HepG2 (cell line): ENCODE data around the gene GDAP1L1. TPM values are rescaled to one million over a fixed set of nuclear protein-coding genes. Genes with fewer than 3 reads are reported as not detected.

Experiments used
- ATF7 ChIP-seq, 2 experiments: fragments of 450-650 bp in 1 of 2; sonication (generic) in 1 of 2; formaldehyde crosslinking in 1 of 2; IDR thresholded peaks; 2 replicates each; pipeline versions ENCODE4 v1.4.0 to v1.6.1; 2016 to 2020; ENCODE audit warnings: antibody characterized with exemption in 1 of 2, mild to moderate bottlenecking in 1 of 2, missing genetic modification reagents in 1 of 2
- ATRX ChIP-seq: sonication (generic); formaldehyde crosslinking; IDR thresholded peaks from 2 replicates; pipeline ENCODE4 v1.4.0; 2020; ENCODE audit warnings: missing genetic modification reagents, borderline replicate concordance
- DDIT3 ChIP-seq: sonication (generic); formaldehyde crosslinking; IDR thresholded peaks from 2 replicates; pipeline ENCODE4 v1.4.0; 2020; ENCODE audit warnings: mild to moderate bottlenecking, missing genetic modification reagents
- GABPB1 ChIP-seq: IDR thresholded peaks from 2 replicates; pipeline ENCODE4 v1.6.1; 2016; ENCODE audit warnings: mild to moderate bottlenecking, missing genetic modification reagents, moderate library complexity, missing compliant biosample characterization
- GLI4 ChIP-seq: sonication (generic); formaldehyde crosslinking; IDR thresholded peaks from 2 replicates; pipeline ENCODE4 v1.5.1; 2020; ENCODE audit warnings: missing genetic modification reagents, mild to moderate bottlenecking, moderate library complexity, borderline replicate concordance
- GTF2F1 ChIP-seq: fragments of 150-350 bp; IDR thresholded peaks from 2 replicates; pipeline ENCODE4 v1.6.1; 2014; ENCODE audit warnings: low read length
- GTF3A ChIP-seq: sonication (generic); formaldehyde crosslinking; conservative IDR thresholded peaks from 2 replicates; pipeline ENCODE4 v1.4.0; 2020; ENCODE audit warnings: mild to moderate bottlenecking, missing genetic modification reagents
- KDM3A ChIP-seq: IDR thresholded peaks from 2 replicates; pipeline ENCODE4 v1.6.1; 2018; ENCODE audit warnings: low read depth, missing compliant biosample characterization
- PAXIP1 ChIP-seq: sonication (generic); formaldehyde crosslinking; conservative IDR thresholded peaks from 2 replicates; pipeline ENCODE4 v1.4.0; 2020; ENCODE audit warnings: mild to moderate bottlenecking, missing genetic modification reagents, moderate library complexity
- RXRB ChIP-seq: IDR thresholded peaks from 2 replicates; pipeline ENCODE4 v1.6.1; 2016; ENCODE audit warnings: borderline replicate concordance, missing genetic modification reagents, missing compliant biosample characterization
- SETDB1 ChIP-seq: sonication (generic); formaldehyde crosslinking; IDR thresholded peaks from 2 replicates; pipeline ENCODE4 v1.5.1; 2020; ENCODE audit warnings: missing genetic modification reagents, mild to moderate bottlenecking, borderline replicate concordance
- SYNCRIP ChIP-seq: fragments of 200-400 bp; formaldehyde crosslinking; IDR thresholded peaks from 2 replicates; pipeline ENCODE4 v1.6.1; 2018; ENCODE audit warnings: mild to moderate bottlenecking, low read depth, low read length; ENCODE audit not compliant: insufficient read depth
- TBP ChIP-seq: sonication (generic); formaldehyde crosslinking; IDR thresholded peaks from 2 replicates; pipeline ENCODE4 v1.5.0; 2020; ENCODE audit warnings: missing genetic modification reagents
- ZMAT3 ChIP-seq: sonication (generic); formaldehyde crosslinking; conservative IDR thresholded peaks from 2 replicates; pipeline ENCODE4 v1.7.0; 2021; ENCODE audit warnings: missing genetic modification reagents
- ZNF33B ChIP-seq: sonication (generic); formaldehyde crosslinking; IDR thresholded peaks from 2 replicates; pipeline ENCODE4 v1.5.1; 2020; ENCODE audit warnings: mild to moderate bottlenecking, missing genetic modification reagents
- ZNF362 ChIP-seq: sonication (generic); formaldehyde crosslinking; IDR thresholded peaks from 2 replicates; pipeline ENCODE4 v1.4.0; 2020; ENCODE audit warnings: missing genetic modification reagents, mild to moderate bottlenecking, borderline replicate concordance
- ZNF543 ChIP-seq: sonication (generic); formaldehyde crosslinking; IDR thresholded peaks from 2 replicates; pipeline ENCODE4 v1.4.0; 2020; ENCODE audit warnings: mild to moderate bottlenecking, missing genetic modification reagents
- ZNF546 ChIP-seq: sonication (generic); formaldehyde crosslinking; conservative IDR thresholded peaks from 2 replicates; pipeline ENCODE4 v1.8.1; 2023; ENCODE audit warnings: mild to moderate bottlenecking, missing genetic modification reagents
- ZNF549 ChIP-seq: sonication (generic); formaldehyde crosslinking; IDR thresholded peaks from 2 replicates; pipeline ENCODE4 v1.5.0; 2020; ENCODE audit warnings: missing genetic modification reagents
- ZNF660 ChIP-seq: sonication (generic); formaldehyde crosslinking; IDR thresholded peaks from 2 replicates; pipeline ENCODE4 v1.5.1; 2020; ENCODE audit warnings: mild to moderate bottlenecking, low read depth, missing genetic modification reagents, borderline replicate concordance
- ZNF691 ChIP-seq: sonication (generic); formaldehyde crosslinking; IDR thresholded peaks from 2 replicates; pipeline ENCODE4 v1.4.0; 2020; ENCODE audit warnings: missing genetic modification reagents, low read depth, mild to moderate bottlenecking, borderline replicate concordance
- ZNF788 ChIP-seq: sonication (generic); formaldehyde crosslinking; IDR thresholded peaks from 2 replicates; pipeline ENCODE4 v1.5.0; 2020; ENCODE audit warnings: mild to moderate bottlenecking, missing genetic modification reagents, borderline replicate concordance
- polyA plus RNA-seq, 8 experiments: library from polyadenylated mRNA; depleted of rRNA in 3 of 8; stranded (reverse) in 7 of 8; unstranded in 1 of 8; fragments of >200 nt; fragmentation: Illumina TruSeq in 4 of 8; extraction: Trizol in 4 of 8; gene quantifications; 2 replicates each; pipeline versions ENCODE4 v1.2.1 to v1.2.3, GENCODE V29; 2011 to 2016; ENCODE audit warnings: low read depth in 4 of 8, missing spikeins in 1 of 8, mixed read lengths in 1 of 8; ENCODE audit not compliant: insufficient read depth in 1 of 8
- total RNA-seq, 5 experiments: library from RNA; depleted of rRNA; stranded (reverse); fragments of >200 nt; fragmentation: Illumina TruSeq; extraction: Trizol; gene quantifications; 2 replicates each; pipeline ENCODE4 v1.2.3, GENCODE V29; 2016; ENCODE audit warnings: low read depth in 1 of 5

The GDAP1L1 gene
- total and polyA plus RNA-seq, 2 of the 13 experiments (the other 11 are each of a cell fraction or from before 2014, with no cell fraction given), result 0.04 TPM; not detected in 1

GRCh38 chr20:44310664-44311639, 63.8 kb downstream of the GDAP1L1 start, which contains the start of gene FITM2 (continued):
- peak; percentile 80 for TF ChIP-seq PAXIP1 (CRISPR knock-in tag)
- peak; percentile 94 for TF ChIP-seq GABPB1 (CRISPR knock-in tag)
- no peak for TF ChIP-seq ZNF549 (CRISPR knock-in tag)
- no peak for TF ChIP-seq SYNCRIP
- no peak for TF ChIP-seq DDIT3 (CRISPR knock-in tag)
- peak; percentile 99 for TF ChIP-seq KDM3A (CRISPR knock-in tag)
- TF ChIP-seq GTF2F1, result no peak
- TF ChIP-seq GTF3A (CRISPR knock-in tag), result peak; percentile 74; the same call in 1 of the 2 replicates
- peak; percentile 97; the same call in 1 of the 2 replicates for TF ChIP-seq GLI4 (CRISPR knock-in tag)
- peak; percentile 89 for TF ChIP-seq RXRB (CRISPR knock-in tag)
- TF ChIP-seq ZNF543, result peak; percentile 94; the same call in 1 of the 2 replicates
- TF ChIP-seq ATF7 (IDR thresholded peaks at IDR 0.05), result no peak
- no peak; the same call in none of the 2 replicates for TF ChIP-seq ATF7 (CRISPR knock-in tag; IDR thresholded peaks at IDR 0.05)
- TF ChIP-seq ZNF691 (CRISPR knock-in tag), result peak; percentile 96; the same call in 1 of the 2 replicates
- no peak for TF ChIP-seq ZNF546
- no peak for TF ChIP-seq ATRX (CRISPR knock-in tag)
- TF ChIP-seq ZMAT3, result 0 out of 2 replicates have a peak, but pooled peaks have one; percentile 66
- peak; percentile 87 for TF ChIP-seq ZNF33B (CRISPR knock-in tag)
- TF ChIP-seq ZNF660 (CRISPR knock-in tag), result no peak; the same call in 1 of the 2 replicates
- TF ChIP-seq TBP (CRISPR knock-in tag), result no peak
- TF ChIP-seq ZNF362 (CRISPR knock-in tag), result peak; percentile 81
- peak; percentile 100 for TF ChIP-seq ZNF788 (CRISPR knock-in tag)
- TF ChIP-seq SETDB1, result no peak
